Hepatocyte (in vitro differentiated cells): Measurements from ENCODE around the gene AGGF1. TPM values are rescaled to one million over a fixed set of nuclear protein-coding genes. Genes with fewer than 3 reads are reported as not detected.

Source experiments
- DNase-seq: peaks from one replicate; pipeline ENCODE4 v3.0.0-alpha.2; 2016; ENCODE audit warnings: low spot score
- H2AFZ ChIP-seq: fragments of 200-600 bp; sonication (generic); 2 replicates; pipeline ENCODE4 v1.6.0; 2016; ENCODE audit warnings: antibody characterized with exemption, mild to moderate bottlenecking
- H3K27ac ChIP-seq: fragments of 200-600 bp; sonication (generic); 2 replicates; pipeline ENCODE4 v1.5.1; 2016; ENCODE audit warnings: mild to moderate bottlenecking
- H3K27me3 ChIP-seq: fragments of 200-600 bp; sonication (generic); 2 replicates; pipeline ENCODE4 v1.6.1; 2016
- H3K36me3 ChIP-seq: fragments of 200-600 bp; sonication (generic); replicated peaks from 2 replicates; pipeline ENCODE4 v1.5.1; 2016; ENCODE audit warnings: low read depth; ENCODE audit not compliant: insufficient read depth
- H3K4me1 ChIP-seq: fragments of 200-600 bp; sonication (generic); 2 replicates; pipeline ENCODE4 v1.5.1; 2016; ENCODE audit warnings: mild to moderate bottlenecking, moderate library complexity; ENCODE audit not compliant: insufficient read depth
- H3K4me2 ChIP-seq: fragments of 200-600 bp; sonication (generic); 2 replicates; pipeline ENCODE4 v1.6.0; 2016
- H3K4me3 ChIP-seq: fragments of 200-600 bp; sonication (generic); 2 replicates; pipeline ENCODE4 v1.5.1; 2016; ENCODE audit warnings: mild to moderate bottlenecking
- H3K79me2 ChIP-seq: fragments of 200-600 bp; sonication (generic); 2 replicates; pipeline ENCODE4 v1.6.0; 2017; ENCODE audit warnings: mild to moderate bottlenecking
- H3K9me2 ChIP-seq: fragments of 200-600 bp; sonication (generic); replicated peaks from 2 replicates; pipeline ENCODE4 v1.6.0; 2017; ENCODE audit warnings: mild to moderate bottlenecking; ENCODE audit not compliant: insufficient read depth
- H3K9me3 ChIP-seq: fragments of 200-600 bp; sonication (generic); 2 replicates; pipeline ENCODE4 v1.5.1; 2016; ENCODE audit warnings: low read depth, mild to moderate bottlenecking
- H4K20me1 ChIP-seq: fragments of 200-600 bp; sonication (generic); 2 replicates; pipeline ENCODE4 v1.6.0; 2016; ENCODE audit warnings: mild to moderate bottlenecking; ENCODE audit not compliant: insufficient read depth, poor library complexity, severe bottlenecking
- CTCF ChIP-seq: fragments of 200-600 bp; sonication (generic); IDR thresholded peaks from 2 replicates; pipeline ENCODE4 v1.5.1; 2016; ENCODE audit warnings: antibody characterized with exemption, mild to moderate bottlenecking; ENCODE audit not compliant: poor library complexity
- EZH2 ChIP-seq: fragments of 200-600 bp; sonication (generic); IDR thresholded peaks from 2 replicates; pipeline ENCODE4 v1.6.1; 2016; ENCODE audit warnings: antibody characterized with exemption, mild to moderate bottlenecking, borderline replicate concordance
- EZH2phosphoT487 ChIP-seq: fragments of 200-600 bp; sonication (generic); IDR thresholded peaks from one replicate; pipeline ENCODE4 v1.6.1; 2018; ENCODE audit warnings: antibody characterized with exemption, mild to moderate bottlenecking, low read depth, moderate library complexity; ENCODE audit not compliant: unreplicated experiment, severe bottlenecking
- WGBS: methylation state at CpG from one replicate; pipeline ENCODE4 v1.1.6; 2016; ENCODE audit warnings: low lambda C conversion rate; ENCODE audit errors: missing lambda C conversion rate; 5-methylcytosine and 5-hydroxymethylcytosine counted together
- polyA plus RNA-seq: library from polyadenylated mRNA; unstranded; fragments of >200 nt; fragmentation: Nextera tagmentation; extraction: Ambion mirVana; gene quantifications from 2 replicates; pipeline ENCODE4 v1.2.1, GENCODE V29; 2016
- total RNA-seq: library from RNA; depleted of rRNA; stranded (reverse); fragments of >200 nt; gene quantifications from 2 replicates; pipeline ENCODE4 v1.2.3, GENCODE V29; 2014

AGGF1 gene
- total and polyA plus RNA-seq, 2 experiments from 2014 or later = 17.3 to 32.0 TPM

GRCh38 chr5:77032635-77033034 is 2.4 kb downstream of the AGGF1 start:
- H3K9me3 ChIP-seq = no peaks in the 10 kb centered on the region
- H3K27me3 ChIP-seq = no peaks in the 10 kb centered on the region
- H3K4me3 ChIP-seq = no peak overlapping the region
- no peak for DNase-seq
- H3K4me2 ChIP-seq = no peak overlapping the region
- peaks cover 16% of the 10 kb centered on the region for H3K4me1 ChIP-seq
- no peaks in the 10 kb centered on the region for H4K20me1 ChIP-seq
- H3K9me2 ChIP-seq = no peaks in the 10 kb centered on the region
- no peak overlapping the region for H3K27ac ChIP-seq
- H3K79me2 ChIP-seq = peaks cover 29% of the 10 kb centered on the region
- 87% methylated on average over 4 of the region's 4 CpGs for WGBS
- TF ChIP-seq CTCF (no peak), EZH2phosphoT487 (no peak), EZH2 (no peak)
- no peaks in the 10 kb centered on the region for H3K36me3 ChIP-seq
- no peak overlapping the region for H2AFZ ChIP-seq

- H4K20me1 ChIP-seq = no peaks in the 10 kb centered on the region
- no peaks in the 10 kb centered on the region for H3K27me3 ChIP-seq
- H2AFZ ChIP-seq = no peak overlapping the region
- H3K9me2 ChIP-seq = no peaks in the 10 kb centered on the region
- H3K4me3 ChIP-seq = no peak overlapping the region
- H3K4me2 ChIP-seq = no peak overlapping the region
- H3K36me3 ChIP-seq = no peaks in the 10 kb centered on the region
- peaks cover 16% of the 10 kb centered on the region for H3K4me1 ChIP-seq
- no peak for DNase-seq
- no peak overlapping the region for H3K27ac ChIP-seq
- no peaks in the 10 kb centered on the region for H3K9me3 ChIP-seq
- TF ChIP-seq EZH2 = no peak
- no peak for TF ChIP-seq EZH2phosphoT487
- no peak for TF ChIP-seq CTCF
- peaks cover 29% of the 10 kb centered on the region for H3K79me2 ChIP-seq
- 86% methylated on average over 5 of the region's 5 CpGs for WGBS
These were observed 3.1 kb downstream of the AGGF1 start for GRCh38 chr5:77033338-77033737.

- H3K4me1 ChIP-seq = peaks cover 11% of the 10 kb centered on the region
- no peaks in the 10 kb centered on the region for H3K9me2 ChIP-seq
- no peaks in the 10 kb centered on the region for H3K9me3 ChIP-seq
- H3K4me2 ChIP-seq = no peak overlapping the region
- H3K4me3 ChIP-seq = no peak overlapping the region
- H3K36me3 ChIP-seq = no peaks in the 10 kb centered on the region
- no peaks in the 10 kb centered on the region for H4K20me1 ChIP-seq
- no peaks in the 10 kb centered on the region for H3K27me3 ChIP-seq
- H2AFZ ChIP-seq = no peak overlapping the region
- 96% methylated on average over 1 of the region's 1 CpG for WGBS
- H3K79me2 ChIP-seq = peaks cover 30% of the 10 kb centered on the region
- no peak for DNase-seq
- no peak overlapping the region for H3K27ac ChIP-seq
- TF ChIP-seq EZH2 (no peak), CTCF (no peak), EZH2phosphoT487 (no peak)
These were observed 5.7 kb downstream of the AGGF1 start for GRCh38 chr5:77035950-77036349.
